ENCODE measurements around the gene PTMA.

DNA sequence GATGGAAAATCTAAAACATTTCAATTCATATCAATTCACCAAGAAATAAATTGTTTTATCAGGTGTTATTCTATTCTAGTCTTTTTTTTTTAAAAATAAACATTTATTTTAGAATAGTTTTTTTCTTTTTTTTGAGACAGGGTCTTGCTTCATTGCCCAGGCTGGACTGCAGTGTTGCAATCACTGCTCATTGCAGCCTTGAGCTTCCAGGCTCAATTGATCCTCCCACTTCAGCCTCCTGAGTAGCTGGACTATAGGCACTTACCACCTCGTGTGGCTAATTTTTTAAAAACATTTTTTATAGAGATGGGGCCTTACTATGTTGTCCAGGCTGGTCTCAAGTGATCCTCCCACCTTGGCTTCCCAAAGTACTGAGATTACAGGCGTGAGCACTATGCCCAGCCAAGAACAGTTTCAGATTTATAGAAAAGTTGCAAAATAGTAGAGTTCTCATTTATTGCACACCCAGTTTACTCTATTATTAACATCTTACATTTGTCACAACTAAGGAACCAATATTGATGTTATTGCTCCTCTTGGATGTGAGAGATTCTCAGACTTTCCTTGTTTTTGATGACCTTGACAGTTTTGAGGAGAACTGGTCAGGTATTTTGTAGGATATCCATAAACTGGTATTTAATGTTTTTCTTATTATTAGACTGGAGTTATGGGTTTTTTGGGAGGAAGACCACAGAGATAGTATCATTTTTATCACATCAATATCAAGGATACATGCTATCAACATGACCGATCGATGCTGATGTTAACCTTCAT is 42.9 kb downstream of the PTMA start:
- TF ChIP-seq POLR2A (IDR thresholded peaks at IDR 0.05), result no peak
- TF ChIP-seq, protein P1, sequence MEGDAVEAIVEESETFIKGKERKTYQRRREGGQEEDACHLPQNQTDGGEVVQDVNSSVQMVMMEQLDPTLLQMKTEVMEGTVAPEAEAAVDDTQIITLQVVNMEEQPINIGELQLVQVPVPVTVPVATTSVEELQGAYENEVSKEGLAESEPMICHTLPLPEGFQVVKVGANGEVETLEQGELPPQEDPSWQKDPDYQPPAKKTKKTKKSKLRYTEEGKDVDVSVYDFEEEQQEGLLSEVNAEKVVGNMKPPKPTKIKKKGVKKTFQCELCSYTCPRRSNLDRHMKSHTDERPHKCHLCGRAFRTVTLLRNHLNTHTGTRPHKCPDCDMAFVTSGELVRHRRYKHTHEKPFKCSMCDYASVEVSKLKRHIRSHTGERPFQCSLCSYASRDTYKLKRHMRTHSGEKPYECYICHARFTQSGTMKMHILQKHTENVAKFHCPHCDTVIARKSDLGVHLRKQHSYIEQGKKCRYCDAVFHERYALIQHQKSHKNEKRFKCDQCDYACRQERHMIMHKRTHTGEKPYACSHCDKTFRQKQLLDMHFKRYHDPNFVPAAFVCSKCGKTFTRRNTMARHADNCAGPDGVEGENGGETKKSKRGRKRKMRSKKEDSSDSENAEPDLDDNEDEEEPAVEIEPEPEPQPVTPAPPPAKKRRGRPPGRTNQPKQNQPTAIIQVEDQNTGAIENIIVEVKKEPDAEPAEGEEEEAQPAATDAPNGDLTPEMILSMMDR (IDR thresholded peaks at IDR 0.05), result no peak
